ENCODE measurements around the gene NKX1-1.
"Not testable (repeated sequence)": the region's sequence is repeated elsewhere in the genome, so short reads cannot be mapped to it uniquely, and the experiment has no call there.

The NKX1-1 gene

DNA sequence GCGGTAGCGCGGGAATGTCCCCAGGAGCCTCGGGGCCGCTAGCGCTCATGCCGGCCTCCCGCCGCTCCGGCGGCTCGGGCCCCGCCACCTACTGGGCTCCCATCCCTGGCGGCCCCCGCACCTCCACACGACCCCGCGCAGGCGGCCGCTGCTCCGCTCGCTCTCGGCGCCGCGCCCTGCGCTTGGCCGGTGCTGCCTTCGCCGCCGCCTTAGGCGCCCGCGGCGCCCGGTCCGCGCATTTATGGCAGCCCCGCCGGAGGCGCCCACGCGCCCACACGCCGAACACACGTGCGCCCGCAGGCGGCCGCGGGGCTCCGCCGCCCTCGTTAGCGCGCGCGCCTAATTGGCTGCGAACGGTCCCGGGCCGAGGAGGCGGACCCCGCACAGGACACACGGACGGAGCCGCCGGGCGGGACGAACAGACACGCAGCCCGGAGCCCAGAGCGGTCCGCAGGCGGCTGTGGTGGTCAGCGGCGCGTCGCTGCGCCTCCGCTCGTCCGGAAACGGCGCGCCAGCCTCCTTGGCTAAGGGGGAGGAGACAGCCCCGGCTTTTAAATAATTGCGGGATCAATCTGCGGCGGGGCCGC is at the start of gene NKX1-1:
Gene NKX1-1 (minus strand): TSS at position 49 of the 587 bp plus-strand sequence. CDS start 0 bp downstream, at position 49.
- no peak for DNase-seq

DNA sequence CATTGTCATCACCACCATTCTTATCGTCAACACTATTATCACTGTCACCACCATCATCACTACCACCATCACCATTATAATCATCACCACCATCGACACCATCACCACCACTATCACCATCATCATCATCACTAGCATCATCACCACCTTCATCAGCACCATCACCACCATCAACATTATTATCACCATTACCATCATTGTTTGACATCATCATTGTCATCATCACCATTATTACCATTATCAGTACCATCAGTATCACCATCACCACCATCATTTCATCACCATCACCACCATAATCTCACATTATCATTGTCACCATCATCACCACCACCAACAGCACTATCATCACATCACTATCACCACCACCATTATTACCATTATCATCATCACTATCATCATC is 47.5 kb upstream of the NKX1-1 start:
- no peak for DNase-seq

DNA sequence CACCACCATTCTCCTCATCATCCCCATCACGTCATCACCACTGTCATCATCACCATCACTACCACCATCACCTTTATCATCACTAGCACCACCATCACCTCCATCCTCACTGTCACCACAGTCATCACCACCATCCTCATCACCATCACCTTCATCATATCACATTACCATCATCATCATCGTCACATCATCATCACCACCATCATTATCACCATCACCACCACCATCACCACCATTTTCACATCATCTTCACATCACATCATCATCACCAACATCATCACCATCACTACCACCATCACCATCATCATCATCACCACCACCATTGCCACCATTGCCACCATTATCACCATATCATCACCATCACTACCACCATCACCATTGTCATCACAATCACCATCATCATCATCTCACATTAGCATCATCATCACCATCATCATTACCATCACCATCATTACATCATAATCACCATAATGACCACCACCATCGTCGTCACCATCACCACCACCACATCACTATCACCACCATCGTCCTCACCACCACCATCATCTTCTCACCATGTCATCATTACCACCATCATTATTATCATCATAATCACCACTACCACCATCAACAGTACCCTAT is 46.3 kb upstream of the NKX1-1 start:
- DNase-seq, result no peak

DNA sequence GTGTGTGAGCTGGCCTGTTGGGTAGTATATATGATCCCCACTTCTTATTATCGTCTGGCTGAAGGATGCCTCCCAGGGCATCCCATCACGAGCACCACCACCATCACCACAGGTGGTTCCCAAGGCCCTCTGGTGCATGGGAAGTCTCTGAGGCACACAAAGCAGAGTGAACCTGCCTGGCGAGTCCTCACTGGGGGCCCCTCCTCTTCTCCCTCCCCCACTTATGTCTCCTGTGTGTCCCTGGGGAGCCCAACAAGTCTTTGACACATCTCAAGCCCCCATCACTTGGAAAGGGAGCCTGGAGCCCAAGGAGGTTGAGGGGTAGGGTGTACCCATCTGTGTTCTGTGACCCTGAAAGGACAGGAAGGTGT is 45.5 kb upstream of the NKX1-1 start:
- no peak for DNase-seq

DNA sequence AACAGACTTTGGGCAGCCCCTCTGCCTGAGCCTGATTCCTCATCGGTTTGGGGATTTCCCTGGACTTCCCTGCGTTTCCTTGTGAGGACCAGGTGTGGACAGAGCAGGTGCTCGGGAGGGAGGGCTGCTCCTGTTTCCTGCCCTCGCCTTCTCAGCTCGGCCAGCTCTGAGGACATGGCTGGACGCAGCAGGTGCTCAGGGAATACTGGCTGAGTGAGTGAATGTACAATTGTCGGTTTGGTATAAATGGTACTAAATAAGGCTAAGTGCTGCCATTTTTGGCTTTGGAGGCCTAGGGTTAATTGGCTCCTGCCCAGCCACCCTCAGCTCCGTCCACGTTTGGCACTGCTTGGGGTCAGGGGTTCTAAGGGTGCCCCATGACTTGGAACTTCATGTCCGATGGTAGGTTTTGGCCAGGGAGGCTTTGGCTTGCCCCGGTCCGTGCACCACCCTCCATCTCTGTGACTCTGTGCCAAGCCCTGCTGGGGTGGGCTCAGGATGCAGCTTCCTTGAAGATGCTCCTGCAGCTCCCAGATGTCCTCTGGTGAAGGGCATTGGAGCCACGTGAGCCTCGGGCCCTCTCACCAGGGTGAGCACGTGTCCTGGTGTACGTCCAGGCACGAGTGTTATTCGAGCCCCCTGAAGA is 45.0 kb upstream of the NKX1-1 start:
- no peak for DNase-seq

DNA sequence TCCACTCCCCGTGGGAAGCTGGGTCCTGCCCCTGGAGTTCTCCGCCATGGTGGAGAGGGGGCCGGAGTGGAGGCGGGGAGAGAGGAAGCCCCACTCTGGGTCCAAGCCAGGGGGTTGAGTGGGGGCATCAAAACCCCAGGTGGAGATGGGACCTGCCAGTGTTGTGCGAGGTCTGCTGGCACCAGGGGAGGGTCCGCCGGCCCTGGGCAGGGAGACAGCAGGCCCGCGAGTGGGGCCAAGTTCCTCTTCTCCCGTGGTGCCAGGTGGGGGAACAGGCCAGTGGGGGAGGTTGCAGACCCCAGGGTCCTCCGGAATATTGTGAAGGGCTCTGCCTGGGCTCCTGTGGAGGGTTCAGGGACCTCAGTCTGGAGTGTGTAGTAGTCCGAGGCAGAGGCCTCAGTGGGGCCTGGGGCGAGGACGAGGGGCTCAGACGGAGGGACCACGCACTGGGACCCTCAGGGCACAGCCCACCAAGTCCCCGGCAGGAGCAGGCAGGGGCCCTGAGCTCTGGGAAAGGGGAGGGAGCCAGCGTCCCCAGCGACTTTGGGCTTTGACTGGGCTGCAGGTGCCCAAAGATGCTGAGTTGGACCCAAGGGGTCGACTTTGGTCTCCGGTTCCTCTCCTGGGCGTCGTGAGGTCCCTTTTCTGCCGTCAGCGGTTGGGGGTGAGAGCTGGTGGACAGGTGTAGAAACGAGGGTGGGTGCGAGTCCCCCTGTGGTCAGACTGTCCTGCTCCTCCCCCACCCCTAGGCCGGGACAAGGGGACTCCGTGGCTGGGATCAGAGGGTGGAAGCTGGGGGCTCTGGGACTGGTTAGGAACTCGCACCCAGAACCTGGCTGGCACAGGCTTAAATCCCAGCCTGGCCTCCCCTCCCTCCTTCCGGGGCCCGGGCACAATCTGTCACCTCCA is 43.8 kb upstream of the NKX1-1 start:
- no peak for DNase-seq

DNA sequence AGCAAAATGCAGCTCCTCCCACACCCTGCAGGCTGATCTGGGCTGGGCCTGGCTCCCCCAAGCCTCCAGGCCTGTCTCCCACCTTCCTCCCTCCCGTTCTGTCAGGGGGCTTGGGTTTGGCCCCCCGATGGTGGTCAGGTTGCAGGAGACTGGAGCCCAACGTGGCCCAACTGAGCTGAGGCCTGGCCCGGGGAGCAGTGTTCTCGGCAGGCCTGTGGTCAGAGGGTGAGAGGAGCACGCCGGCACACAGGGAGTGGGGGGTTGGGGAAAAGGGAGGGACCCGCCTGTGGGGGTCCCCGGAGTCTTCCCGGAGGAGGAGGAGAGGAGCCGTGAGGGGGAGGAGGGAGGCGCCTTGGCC is 43.2 kb upstream of the NKX1-1 start:
- DNase-seq, result no peak

DNA sequence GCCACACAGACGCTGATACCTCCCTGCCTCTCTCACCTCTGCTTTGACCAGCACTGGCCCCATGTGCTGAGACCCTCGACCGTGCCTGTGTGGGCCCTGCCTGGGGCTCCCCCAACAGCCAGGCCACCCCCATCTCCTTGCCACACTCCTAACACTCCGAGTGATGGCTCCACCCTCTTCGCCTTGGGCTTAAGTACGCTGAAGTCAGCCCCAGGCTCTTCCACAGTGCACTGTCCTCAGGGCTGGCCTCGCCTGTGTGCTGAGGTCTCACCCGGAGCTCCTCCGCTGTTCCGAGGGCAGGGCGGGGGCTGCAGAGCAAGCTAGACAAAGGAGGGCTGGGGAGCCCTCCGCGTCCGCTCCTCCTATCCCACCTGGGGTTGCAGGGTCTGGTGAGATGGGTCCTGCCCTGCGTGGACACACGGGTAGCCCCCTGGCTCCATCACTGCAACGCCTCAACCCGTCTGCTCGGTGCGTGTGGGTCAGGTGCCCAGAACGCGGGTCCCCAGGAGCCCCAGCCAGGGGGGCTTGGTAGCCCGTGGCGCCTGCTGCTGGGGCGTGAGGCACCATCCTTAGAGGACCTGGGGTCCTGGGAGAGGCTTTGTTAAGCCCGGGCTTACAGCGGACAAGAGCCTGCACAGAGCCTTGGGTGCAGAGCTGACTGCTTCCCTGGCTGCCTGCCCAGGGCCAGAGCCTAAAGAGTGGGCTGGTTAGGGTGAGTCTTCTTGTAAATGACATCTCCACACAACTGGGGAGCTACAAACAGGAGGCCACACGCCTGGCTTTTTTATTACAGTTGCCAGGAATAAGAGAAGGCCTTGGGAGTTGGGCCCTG is 42.6 kb upstream of the NKX1-1 start:
- no peak for DNase-seq

DNA sequence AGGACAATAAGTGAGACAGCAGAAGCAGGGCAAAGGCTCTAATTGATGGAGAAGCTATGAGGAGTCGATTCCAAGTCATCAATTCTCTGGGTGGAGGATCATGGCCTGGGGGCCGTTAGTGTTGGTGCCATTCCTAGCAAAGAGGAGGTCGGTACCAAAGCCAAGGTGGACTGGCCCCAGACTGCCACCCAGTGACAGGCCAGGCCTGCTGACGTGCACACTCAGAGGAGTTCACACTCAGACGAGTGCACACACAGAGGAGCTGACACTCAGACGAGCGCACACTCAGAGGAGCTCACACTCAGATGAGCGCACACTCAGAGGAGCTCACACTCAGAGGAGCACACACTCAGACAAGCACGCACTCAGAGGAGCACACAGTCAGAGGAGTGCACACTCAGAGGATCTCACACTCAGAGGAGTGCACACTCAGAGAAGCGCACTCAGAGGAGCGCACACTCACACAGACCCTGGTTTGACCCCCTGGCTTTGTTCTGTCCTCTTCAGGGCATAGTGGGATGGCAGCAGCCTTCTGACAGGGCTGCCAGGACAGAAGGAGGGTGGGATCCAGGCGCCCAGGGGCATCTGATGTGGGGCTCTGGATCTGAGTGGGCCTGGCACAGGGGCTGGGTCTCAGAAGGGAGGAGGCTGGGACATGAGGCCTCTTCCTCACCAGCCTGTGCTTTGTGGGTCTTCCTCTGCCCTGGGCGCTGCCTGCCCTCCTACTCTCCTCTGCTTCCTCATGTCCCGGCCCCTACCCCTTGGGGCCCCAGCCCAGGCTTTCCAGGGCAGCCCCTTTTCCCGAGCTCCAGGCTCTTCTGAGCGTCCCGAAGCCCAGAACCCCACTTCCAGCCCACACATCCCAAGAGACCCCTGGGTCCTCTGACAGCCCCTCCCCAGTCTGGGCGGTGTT is 41.7 kb upstream of the NKX1-1 start:
- DNase-seq, result no peak

DNA sequence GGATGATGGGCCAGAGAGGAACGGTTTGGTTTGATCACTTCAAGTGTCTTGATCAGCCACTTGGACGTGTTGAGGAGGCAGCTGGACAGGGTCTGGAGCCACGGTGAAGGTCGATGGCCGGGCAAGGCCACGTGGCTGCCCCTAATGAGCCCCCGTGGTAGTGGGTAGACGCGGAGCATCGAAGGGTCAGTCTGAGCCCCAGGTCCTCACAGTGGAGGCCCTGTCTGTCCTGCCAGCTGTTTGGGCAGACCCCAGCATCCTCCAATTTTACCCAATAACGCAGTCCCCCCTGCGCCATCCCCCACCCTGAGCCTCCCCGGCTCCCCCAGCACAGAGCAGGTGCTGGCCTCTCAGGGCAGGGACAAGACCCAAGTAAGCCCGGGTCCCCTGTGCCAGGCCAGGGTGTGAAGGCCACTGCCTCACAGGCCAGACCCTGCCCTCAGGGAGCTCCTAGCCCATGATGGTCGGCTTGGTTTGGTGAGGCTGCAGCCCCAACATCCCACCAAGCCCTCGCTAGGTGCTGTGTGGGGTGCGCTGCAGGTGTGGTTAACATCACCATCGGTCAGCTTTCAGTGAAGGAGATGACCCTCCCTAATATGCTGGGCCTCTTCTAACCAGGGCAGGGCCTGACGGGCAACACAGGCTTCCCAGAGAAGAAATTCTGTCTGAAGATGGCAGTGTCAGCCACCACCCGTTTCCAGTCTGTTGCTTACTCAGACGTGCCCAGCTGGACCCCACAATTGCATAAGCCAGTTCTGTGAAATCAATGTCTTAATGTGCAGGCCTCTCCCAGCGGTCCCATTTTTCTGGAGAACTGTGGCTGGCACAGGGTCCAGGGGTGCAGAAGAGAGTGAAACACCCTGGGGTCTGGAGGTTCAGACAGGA is 40.5 kb upstream of the NKX1-1 start:
- no peak for DNase-seq

DNA sequence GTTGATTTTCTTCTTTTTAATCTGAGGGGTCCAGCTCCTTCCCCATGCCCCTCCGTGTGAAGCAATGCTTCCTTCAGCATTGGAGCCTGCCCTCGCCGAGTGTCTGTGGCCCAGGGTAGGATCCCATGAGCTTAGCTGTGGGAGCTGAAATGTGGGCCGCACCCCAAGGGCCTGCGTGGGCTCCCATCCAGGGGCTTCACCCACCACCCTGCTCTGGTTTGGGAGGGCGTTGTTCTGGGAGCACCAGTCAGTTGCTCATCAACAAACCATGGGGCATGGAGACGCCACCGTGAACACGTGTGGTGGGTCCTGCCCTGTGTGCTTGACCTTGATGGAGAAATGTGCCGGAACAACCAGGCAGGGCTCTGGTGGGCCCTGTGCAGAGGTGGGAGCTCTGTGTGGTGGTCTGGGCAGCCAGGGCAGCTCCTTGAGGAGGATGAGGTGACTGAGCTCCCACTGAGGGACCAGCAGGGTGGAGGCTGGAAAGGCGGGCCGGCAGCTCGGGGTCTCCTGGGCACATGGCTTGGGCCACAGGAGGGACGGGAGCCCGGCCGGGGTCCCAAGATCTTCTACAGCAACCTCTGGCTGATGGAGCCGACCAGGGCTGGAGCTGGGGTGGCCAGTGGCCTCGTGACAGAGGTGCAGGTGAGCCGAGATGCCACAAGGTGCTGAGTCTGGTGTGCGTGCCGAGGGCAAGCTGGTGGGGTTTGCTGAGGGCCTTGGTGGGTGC is 39.6 kb upstream of the NKX1-1 start:
- DNase-seq, result no peak

DNA sequence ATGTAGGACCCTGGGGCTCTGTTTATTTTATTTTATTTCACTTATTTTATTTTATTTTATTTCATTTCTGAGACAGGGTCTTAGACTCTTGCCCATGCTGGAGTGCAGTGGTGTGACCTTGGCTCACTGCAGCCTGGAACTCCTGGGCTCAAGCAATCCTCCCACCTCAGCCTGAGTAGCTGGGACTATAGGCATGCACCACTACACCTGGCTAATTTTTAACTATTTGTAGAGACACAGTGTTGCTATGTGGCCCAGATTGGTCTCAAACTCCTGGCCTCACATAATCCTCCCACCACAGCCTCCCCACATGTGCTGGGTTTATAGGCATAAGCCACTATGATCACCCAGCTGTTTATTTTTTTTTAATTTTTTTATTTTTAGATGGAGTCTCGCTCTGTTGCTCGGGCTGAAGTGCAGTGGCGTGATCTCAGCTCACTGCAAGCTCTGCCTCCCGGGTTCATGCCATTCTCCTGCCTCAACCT is 37.5 kb upstream of the NKX1-1 start:
- DNase-seq, result not testable (repeated sequence)

DNA sequence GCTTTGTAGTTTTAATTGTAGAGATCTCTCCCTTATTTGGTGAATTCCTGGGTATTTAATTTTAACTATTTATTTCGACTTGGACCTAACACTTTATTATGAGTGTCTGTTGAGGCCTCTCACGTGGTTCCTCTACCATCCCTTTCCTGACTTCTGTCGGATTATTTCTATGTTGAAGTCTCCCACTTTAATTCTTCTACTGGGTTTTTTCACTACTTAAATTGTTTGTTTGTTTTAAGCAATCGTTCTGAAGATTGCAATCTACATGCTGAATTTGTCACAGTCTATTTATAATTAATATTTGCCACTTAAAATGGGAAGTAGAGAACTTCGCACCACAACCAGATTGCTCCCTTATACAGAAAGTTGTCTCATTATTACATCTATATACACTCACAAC is 20.8 kb upstream of the NKX1-1 start:
- DNase-seq, result no peak

DNA sequence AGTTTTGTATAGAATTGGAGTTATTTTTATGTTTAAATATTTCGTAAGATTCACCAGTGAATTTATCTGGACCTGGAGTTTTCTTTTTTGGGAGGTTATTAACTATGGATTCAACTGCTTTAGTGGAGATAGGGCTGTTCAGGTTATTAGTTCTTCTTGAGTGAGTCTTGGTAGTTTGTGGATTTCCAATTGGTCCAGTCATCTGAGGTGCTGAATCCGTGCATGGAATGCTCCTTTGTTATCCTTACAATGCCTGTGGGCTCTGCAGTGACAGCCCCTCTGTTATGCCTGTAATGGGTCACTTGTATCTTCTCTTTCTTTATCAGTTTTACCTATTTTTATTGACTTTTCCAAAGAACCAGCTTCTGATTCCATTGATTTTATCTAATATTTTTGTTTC is 15.4 kb upstream of the NKX1-1 start:
- DNase-seq, result no peak

DNA sequence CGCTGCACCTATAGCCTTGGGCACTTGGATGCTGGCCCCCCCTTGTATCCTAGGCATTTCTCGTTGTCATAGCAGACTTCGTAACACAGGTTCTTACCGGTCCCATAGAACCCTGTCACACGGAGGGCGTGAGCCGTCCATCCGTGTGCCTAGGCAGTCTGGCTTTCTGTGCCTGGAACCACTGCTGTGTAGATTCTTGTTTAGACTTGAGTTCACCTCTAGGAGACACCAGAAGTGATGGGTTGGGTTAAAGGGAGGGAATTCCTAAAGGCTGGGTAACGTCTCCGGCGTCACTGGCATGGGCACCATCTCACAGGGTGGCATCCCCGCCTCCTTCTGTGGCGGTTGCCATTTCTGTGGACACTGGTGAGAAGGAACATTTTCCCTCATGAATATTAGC is 13.5 kb upstream of the NKX1-1 start:
- DNase-seq, result no peak

DNA sequence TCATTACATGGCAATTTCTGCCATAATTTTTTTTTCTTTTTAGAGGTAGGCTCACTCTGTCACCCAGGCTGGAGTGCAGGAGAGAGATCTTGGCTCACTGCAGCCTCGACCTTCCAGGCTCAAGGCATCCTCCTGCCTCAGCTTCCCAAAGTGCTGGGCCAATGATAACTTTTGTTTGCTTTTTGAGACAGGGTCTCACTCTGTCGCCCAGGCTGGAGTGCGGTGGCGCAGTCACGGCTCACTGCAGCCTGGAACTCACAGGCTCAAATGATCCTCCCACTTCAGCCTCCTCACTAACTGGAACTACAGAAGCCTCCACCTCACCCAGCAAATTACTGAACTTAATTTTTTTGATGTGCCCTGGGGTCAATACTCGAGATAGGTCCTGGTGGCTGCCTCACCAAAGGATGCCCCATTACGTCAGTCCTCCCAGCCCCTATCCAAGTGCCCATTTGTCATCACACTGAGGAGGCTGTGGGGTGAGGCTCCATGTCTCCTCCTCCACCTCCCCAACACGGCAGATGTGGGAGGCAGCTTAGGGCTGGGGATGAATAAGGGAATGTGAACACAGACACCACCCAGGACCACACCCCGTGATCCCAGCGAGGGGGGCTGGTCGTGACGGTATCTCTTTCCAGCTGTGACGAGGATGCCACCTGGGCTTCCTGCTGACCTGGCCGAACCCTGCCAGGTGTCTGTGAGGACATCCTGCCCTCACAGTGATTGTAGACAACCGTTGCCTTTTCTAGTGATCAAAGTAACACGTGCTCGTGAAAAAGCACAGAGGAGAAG is 12.4 kb upstream of the NKX1-1 start:
- DNase-seq, result no peak

DNA sequence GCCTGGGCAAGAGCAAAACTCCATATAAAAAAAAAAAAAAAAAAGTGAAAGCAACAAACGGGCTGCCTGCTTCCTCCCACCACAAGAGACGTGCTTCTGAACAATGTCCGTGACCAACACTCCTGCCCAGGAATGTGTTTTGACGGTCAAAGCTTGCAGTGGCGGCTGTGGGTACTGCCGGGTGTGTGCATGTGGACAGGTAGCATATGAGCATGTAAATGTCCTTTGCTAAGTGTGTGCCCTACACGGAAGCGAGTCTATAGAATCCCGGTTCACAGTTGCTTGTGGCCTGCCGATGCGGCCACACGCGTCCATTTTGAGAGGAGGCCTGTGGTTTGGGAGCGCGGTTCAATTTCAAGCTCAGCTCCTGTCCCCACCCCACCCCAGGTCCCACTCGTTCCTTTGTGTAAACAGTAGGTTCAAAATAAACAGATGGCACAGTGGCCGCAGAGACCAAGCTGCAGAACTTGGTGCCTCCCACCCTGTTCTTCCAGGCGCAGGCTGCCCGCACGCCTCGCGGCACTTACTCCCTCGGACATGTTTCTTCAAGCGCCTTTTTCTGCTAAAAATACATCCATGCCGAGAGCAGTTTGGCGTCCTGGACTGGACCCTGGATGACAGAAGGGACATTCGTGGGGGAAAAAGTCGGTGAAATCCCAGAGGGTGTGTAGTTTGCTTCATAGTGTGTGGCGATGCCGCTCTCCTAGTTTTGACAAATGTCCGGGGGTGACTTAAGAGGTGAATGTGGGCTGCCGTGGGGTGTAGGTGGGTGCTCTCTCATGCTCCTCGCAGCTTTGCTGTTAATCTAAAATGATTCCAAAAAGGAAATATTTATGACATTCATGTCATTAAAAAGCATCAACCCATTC is 11.5 kb upstream of the NKX1-1 start:
- no peak for DNase-seq

DNA sequence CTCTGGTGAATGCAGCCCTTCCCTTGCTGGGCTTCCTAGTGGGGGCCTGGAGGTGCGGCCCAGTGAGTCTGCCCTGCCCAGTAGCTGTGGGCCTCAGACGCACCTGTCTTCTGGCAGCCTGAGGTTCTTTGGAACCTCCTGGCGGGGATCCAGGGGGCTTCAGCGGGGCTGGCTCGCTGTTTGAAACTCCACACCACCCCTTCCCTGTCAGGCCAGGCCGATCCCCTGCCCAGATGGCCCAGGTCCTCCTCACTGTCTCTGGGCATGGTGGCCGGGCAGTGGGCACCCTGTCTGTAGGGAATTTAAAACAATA is 10.7 kb upstream of the NKX1-1 start:
- DNase-seq, result no peak

All from cerebellar nuclear complex (tissue), 1 donor.